ENCODE data around the gene EXOC4.

Gene EXOC4

DNA sequence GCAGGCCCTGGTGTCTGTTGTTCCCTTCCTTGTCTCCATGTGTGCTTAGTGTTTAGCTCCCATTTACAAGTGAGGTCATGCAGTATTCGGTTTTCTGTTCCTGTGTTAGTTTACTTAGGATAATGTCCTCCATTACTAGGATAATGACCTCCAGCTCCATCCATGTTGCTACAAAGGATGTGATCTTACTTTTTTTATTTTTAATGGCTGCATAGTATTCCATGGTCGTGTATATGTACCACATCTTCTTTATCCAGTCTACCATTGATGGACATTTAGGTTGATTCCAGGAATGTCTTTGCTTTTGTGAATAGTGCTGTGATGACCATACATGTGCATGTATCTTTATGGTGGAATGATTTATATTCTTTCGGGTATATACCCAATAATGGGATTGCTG, 333.4 kb downstream of the EXOC4 start:
- no peak overlapping the region for H3K4me3 ChIP-seq (ENCODE audit: low read depth, low read length)
- no peak for TF ChIP-seq CTCF (IDR thresholded peaks at IDR 0.05; ENCODE audit: borderline replicate concordance, insufficient read depth, low read depth, low read length)

DNA sequence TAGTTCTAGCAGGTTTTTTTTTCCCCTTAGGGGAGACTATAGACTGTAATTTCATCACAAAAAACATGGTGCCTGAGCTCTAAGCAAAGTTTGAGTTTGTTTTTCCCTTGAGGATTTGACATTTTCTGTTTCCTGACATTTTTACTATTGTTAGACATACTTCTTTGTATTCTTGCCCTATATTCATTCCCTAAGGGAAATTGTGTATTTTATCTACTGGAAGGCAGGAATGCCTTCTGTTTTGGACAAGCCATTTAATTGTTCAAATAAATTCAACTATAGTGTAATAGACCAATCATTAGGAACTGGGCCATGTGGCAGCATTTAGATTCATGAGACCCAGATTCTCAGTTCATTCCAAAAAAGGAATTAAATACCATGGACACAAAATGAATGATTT, 335.0 kb downstream of the EXOC4 start:
- H3K4me3 ChIP-seq (ENCODE audit: low read depth, low read length): no peak overlapping the region
- no peak for TF ChIP-seq CTCF (IDR thresholded peaks at IDR 0.05; ENCODE audit: borderline replicate concordance, insufficient read depth, low read depth, low read length)

DNA sequence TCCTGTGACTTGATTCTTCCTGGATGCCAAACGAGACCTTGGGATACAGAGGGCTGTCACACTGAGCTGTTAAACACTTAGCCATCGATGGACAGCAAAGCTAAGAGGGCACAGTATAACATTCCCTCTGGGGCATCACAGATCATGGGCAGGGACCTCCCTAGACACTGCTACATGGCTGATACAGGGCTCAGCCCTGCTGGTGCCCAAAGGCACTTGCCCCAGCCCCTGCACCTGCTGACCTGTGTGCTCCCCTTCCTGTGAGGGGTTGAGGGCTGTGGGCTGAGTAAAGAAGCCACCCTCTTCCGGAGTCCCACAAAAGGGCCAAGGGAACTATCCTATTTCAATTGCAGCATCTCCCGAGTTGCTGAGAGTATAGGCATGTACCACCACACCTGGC, 337.9 kb downstream of the EXOC4 start:
- no peak overlapping the region for H3K4me3 ChIP-seq (ENCODE audit: low read depth, low read length)
- TF ChIP-seq CTCF (IDR thresholded peaks at IDR 0.05; ENCODE audit: borderline replicate concordance, insufficient read depth, low read depth, low read length): no peak

DNA sequence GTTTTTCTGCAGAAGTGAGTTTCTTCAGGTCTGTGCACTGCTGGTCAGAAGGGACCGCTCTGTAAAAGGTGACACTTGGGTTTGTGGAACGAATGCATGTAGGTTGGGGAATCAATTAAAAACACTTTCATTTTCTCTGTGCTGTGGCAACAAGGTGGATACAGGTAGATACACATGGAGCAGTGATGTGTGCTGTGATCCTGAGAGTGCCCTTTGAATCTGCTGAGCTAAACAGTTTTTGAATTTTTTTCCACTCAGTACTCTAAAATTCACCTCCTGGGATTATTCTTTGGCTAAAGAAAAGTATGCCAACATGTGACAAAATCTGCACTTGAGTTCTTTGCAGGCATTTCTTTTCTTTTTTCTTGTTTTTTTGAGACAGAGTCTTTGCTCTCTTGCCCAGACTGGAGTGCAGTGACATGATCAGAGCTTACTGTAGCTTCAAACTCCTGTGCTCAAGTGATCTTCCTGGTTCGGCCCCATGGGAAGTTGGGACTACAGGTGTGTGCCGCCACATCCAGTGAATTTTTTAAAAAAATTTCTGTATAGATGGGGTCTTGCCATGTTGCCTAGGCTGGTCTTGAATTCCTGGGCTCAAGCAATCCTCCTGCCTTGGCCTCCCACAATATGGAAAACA, 338.9 kb downstream of the EXOC4 start:
- H3K4me3 ChIP-seq (ENCODE audit: low read depth, low read length): no peak overlapping the region
- TF ChIP-seq CTCF (IDR thresholded peaks at IDR 0.05; ENCODE audit: borderline replicate concordance, insufficient read depth, low read depth, low read length): no peak

- H3K4me3 ChIP-seq (ENCODE audit: low read depth, low read length): no peak overlapping the region
- TF ChIP-seq CTCF (IDR thresholded peaks at IDR 0.05; ENCODE audit: borderline replicate concordance, insufficient read depth, low read depth, low read length): no peak
Observed at GRCh38 chr7:133593561-133593960, 340.7 kb downstream of the EXOC4 start.

GRCh38 chr7:133601617-133602016, 348.7 kb downstream of the EXOC4 start:
- TF ChIP-seq CTCF (IDR thresholded peaks at IDR 0.05; ENCODE audit: borderline replicate concordance, insufficient read depth, low read depth, low read length): no peak
- no peak overlapping the region for H3K4me3 ChIP-seq (ENCODE audit: low read depth, low read length)

- TF ChIP-seq CTCF (IDR thresholded peaks at IDR 0.05; ENCODE audit: borderline replicate concordance, insufficient read depth, low read depth, low read length): no peak
- no peak overlapping the region for H3K4me3 ChIP-seq (ENCODE audit: low read depth, low read length)
Observed at GRCh38 chr7:133602291-133602690, 349.4 kb downstream of the EXOC4 start.
